ENCODE measurements around the gene MGLL.

MGLL gene

GRCh38 chr3:127822041-127822681, at the start of gene MGLL:
Gene MGLL (minus strand): TSS chr3:127822515. CDS start chr3:127822318, 197 bp downstream.
- DNase-seq, result peak; percentile 58

GRCh38 chr3:127870156-127870555, 47.8 kb upstream of the MGLL start:
- no peak for DNase-seq

GRCh38 chr3:127867986-127868385, 45.7 kb upstream of the MGLL start:
- DNase-seq, result no peak

GRCh38 chr3:127867412-127867811, 45.1 kb upstream of the MGLL start:
- no peak for DNase-seq

GRCh38 chr3:127865941-127866340, 43.6 kb upstream of the MGLL start:
- DNase-seq, result no peak

- DNase-seq, result no peak
Measured at GRCh38 chr3:127860211-127860696, 37.9 kb upstream of the MGLL start.

- no peak for DNase-seq
Measured at GRCh38 chr3:127859730-127860129, 37.4 kb upstream of the MGLL start.

- no peak for DNase-seq
Measured at GRCh38 chr3:127858937-127859336, 36.6 kb upstream of the MGLL start.

GRCh38 chr3:127858521-127858920, 36.2 kb upstream of the MGLL start:
- no peak for DNase-seq

- no peak for DNase-seq
Measured at GRCh38 chr3:127857333-127857732, 35.0 kb upstream of the MGLL start.

GRCh38 chr3:127856801-127857200, 34.5 kb upstream of the MGLL start:
- DNase-seq, result no peak

GRCh38 chr3:127855246-127855645, 32.9 kb upstream of the MGLL start:
- no peak for DNase-seq

GRCh38 chr3:127853681-127854080, 31.4 kb upstream of the MGLL start:
- peak; percentile 24 for DNase-seq

- DNase-seq, result peak; percentile 97
Measured at GRCh38 chr3:127851899-127852298, 29.6 kb upstream of the MGLL start.

GRCh38 chr3:127849368-127849767, 27.1 kb upstream of the MGLL start:
- peak; percentile 98 for DNase-seq

- peak; percentile 51 for DNase-seq
Measured at GRCh38 chr3:127848131-127849129, 26.1 kb upstream of the MGLL start.

GRCh38 chr3:127847236-127847720, 25.0 kb upstream of the MGLL start:
- no peak for DNase-seq

GRCh38 chr3:127846576-127846975, 24.3 kb upstream of the MGLL start:
- no peak for DNase-seq

GRCh38 chr3:127844326-127844942, 22.1 kb upstream of the MGLL start:
- DNase-seq, result no peak

GRCh38 chr3:127840671-127841070, 18.4 kb upstream of the MGLL start:
- no peak for DNase-seq

- no peak for DNase-seq
Measured at GRCh38 chr3:127839099-127839498, 16.8 kb upstream of the MGLL start.

- DNase-seq, result no peak
Measured at GRCh38 chr3:127835993-127836882, 13.9 kb upstream of the MGLL start.
